Hepatocyte (in vitro differentiated cells): ENCODE results near the gene LRRC4.

Source experiments
- EZH2 ChIP-seq: fragments of 200-600 bp; sonication (generic); IDR thresholded peaks from 2 replicates; pipeline ENCODE4 v1.6.1; 2016; ENCODE audit warnings: antibody characterized with exemption, mild to moderate bottlenecking, borderline replicate concordance
- TF ChIP-seq, protein P1 (sequence below): fragments of 200-600 bp; sonication (generic); IDR thresholded peaks from 2 replicates; pipeline ENCODE4 v1.5.1; 2016; ENCODE audit warnings: antibody characterized with exemption, mild to moderate bottlenecking; ENCODE audit not compliant: poor library complexity

DNA sequence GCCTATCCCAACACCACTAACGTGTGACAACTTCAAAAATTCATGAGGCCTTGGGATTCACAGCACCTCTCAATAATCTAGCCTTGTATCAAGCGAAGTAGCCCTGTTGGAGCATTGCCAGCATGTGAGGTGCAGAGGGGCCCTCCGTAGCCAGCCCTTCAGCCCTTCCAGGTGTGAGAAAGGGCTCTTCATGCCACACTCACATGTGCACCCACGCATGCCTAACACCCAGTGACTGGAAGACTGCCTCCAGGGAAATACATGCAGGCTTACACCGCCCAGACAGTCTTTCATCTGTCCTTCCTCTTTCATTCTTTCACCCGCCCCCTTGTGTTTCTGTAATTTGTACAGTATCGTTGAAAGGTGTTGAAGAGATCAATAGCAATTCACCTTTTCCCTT lies 26.1 kb downstream of the LRRC4 start:
- TF ChIP-seq, protein P1, sequence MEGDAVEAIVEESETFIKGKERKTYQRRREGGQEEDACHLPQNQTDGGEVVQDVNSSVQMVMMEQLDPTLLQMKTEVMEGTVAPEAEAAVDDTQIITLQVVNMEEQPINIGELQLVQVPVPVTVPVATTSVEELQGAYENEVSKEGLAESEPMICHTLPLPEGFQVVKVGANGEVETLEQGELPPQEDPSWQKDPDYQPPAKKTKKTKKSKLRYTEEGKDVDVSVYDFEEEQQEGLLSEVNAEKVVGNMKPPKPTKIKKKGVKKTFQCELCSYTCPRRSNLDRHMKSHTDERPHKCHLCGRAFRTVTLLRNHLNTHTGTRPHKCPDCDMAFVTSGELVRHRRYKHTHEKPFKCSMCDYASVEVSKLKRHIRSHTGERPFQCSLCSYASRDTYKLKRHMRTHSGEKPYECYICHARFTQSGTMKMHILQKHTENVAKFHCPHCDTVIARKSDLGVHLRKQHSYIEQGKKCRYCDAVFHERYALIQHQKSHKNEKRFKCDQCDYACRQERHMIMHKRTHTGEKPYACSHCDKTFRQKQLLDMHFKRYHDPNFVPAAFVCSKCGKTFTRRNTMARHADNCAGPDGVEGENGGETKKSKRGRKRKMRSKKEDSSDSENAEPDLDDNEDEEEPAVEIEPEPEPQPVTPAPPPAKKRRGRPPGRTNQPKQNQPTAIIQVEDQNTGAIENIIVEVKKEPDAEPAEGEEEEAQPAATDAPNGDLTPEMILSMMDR = no peak
- no peak for TF ChIP-seq EZH2
